ENCODE data around the gene MSI2. TPM values are rescaled to one million over a fixed set of nuclear protein-coding genes. Genes with fewer than 3 reads are reported as not detected.

MSI2 gene
- total RNA-seq, 4 donors from 2014 or later: 15.9 to 22.9 (median 17.0) TPM

DNA sequence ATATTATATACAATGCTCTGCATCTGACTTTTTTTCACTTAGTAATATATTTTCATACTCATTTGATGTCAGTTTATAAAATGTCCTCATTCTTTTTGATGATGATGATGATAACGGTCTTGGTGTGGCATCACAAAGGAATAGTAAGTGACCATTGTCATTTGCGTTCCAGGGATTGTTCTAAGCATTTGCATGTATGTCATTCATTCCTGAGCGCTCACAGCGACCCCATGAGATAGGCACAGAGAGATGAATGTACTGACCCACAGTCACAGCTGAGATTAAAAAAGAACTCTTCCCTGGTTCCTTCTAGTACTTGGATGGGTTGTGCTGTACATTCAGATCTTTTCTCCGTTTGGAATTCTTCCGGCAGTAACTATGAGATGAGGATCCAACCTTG is 21.2 kb upstream of the MSI2 start:
- TF ChIP-seq, protein P1, sequence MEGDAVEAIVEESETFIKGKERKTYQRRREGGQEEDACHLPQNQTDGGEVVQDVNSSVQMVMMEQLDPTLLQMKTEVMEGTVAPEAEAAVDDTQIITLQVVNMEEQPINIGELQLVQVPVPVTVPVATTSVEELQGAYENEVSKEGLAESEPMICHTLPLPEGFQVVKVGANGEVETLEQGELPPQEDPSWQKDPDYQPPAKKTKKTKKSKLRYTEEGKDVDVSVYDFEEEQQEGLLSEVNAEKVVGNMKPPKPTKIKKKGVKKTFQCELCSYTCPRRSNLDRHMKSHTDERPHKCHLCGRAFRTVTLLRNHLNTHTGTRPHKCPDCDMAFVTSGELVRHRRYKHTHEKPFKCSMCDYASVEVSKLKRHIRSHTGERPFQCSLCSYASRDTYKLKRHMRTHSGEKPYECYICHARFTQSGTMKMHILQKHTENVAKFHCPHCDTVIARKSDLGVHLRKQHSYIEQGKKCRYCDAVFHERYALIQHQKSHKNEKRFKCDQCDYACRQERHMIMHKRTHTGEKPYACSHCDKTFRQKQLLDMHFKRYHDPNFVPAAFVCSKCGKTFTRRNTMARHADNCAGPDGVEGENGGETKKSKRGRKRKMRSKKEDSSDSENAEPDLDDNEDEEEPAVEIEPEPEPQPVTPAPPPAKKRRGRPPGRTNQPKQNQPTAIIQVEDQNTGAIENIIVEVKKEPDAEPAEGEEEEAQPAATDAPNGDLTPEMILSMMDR (IDR thresholded peaks at IDR 0.05): no peak
- no peak for TF ChIP-seq POLR2A (IDR thresholded peaks at IDR 0.05)
- Histone ChIP-seq H3K4me3 (no peak overlapping the region), H3K36me3 (no peaks in the 10 kb centered on the region), H3K27me3 (peaks cover 0 to 36% (median 0%) of the 10 kb centered on the region in 4 donors), H3K4me1 (peaks cover 0 to 7% (median 5%) of the 10 kb centered on the region in 3 donors), H3K9me3 (no peaks in the 10 kb centered on the region), H3K27ac (no peak overlapping the region)
- 84 to 91% methylated on average over 6 of the region's 6 CpGs for WGBS, 2 donors
- DNase-seq: no peak
- intact Hi-C loops (cut with DNase I): no loop called here

DNA sequence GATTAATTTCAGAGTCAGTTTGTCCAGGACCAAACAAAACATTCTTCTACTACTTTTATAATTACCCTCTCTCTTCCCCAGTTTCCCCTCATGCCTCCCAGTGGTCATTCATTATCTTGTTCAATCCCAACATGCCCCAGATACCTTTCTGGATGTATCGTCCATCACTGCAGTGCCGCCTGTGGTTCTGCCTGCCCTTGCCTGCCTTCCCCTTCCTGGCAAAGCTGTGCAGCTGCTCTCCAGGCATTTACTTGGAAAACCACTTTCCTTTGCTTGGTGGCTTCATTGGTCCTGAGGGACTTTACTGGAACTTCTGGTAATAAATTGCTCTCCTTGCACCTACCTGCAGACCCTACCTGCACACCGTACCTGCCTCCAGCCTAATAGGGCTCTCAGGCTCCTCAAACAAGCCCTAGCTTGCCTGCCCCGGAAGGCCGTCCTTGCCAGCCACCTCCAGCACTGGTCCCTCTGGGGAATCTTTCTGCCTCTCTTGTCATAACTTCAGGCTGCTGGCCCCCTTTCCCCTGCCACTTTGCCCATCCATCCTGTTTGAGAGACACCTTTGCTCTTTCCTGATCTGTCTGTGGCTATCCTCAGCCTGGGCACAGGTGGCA is 19.5 kb upstream of the MSI2 start:
- Histone ChIP-seq H3K4me3 (no peak overlapping the region), H3K27ac (no peak overlapping the region), H3K4me1 (peaks cover 0 to 7% (median 5%) of the 10 kb centered on the region in 3 donors), H3K36me3 (no peaks in the 10 kb centered on the region), H3K27me3 (peaks cover 0 to 22% (median 0%) of the 10 kb centered on the region in 4 donors), H3K9me3 (no peaks in the 10 kb centered on the region)
- TF ChIP-seq, protein P1 (IDR thresholded peaks at IDR 0.05): no peak
- TF ChIP-seq POLR2A (IDR thresholded peaks at IDR 0.05): no peak
- no peak for DNase-seq
- intact Hi-C loops (cut with DNase I): no loop called here
- 28 to 42% methylated on average over 5 of the region's 5 CpGs for WGBS, 2 donors

DNA sequence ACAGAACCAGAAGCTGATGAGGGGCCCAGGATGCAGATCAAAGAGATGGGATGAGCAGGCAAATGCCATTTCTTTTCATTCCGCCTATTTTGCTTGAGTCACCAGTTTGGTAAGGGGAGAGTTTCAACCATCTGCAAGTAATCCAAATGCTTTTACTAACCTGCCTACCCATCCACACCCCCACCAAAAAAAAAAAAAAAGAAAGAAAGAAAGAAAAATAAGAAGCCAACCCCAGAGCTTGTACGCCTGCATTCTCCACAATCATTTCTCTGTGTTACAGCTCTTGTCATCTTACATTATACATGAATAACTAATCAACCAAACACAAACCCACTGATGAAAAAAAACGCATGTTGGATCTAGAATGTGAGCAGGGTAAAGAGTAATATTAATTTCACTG is 15.7 kb upstream of the MSI2 start:
- Histone ChIP-seq H3K27ac (no peak overlapping the region), H3K36me3 (no peaks in the 10 kb centered on the region), H3K4me1 (peaks cover 0 to 7% (median 5%) of the 10 kb centered on the region in 3 donors), H3K27me3 (peaks cover 0 to 28% (median 0%) of the 10 kb centered on the region in 4 donors), H3K9me3 (no peaks in the 10 kb centered on the region), H3K4me3 (no peak overlapping the region)
- TF ChIP-seq, protein P1 (IDR thresholded peaks at IDR 0.05): no peak
- no peak for TF ChIP-seq POLR2A (IDR thresholded peaks at IDR 0.05)
- intact Hi-C loops (cut with DNase I): loop anchor here (5.0 kb wide), 1 partner anchor 507 kb away; the partner anchor contains the start of gene CCDC182
- 74 to 81% methylated on average over 3 of the region's 3 CpGs for WGBS, 2 donors
- no peak for DNase-seq

DNA sequence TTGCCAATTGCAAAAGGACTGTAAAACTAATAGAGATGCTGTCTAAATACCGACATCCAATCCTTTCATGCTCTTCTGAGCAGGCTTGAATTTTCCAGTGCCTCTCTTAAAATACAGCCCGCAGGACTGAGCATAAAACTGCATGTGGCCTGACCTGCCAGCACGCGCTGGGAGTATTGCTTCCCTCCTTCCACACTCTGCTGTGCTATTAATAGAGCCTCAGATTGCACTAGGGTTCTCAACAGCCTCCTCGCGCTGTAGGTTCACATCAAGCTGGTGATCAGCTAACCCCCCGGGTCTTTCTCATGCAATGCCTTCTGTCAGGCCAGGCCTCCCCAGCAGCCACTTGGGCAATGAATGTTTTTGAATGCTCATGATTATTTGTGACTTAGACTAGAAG is 14.2 kb upstream of the MSI2 start:
- H3K4me3 ChIP-seq: no peak overlapping the region
- intact Hi-C loops (cut with DNase I): loop anchor here (5.0 kb wide), 1 partner anchor 505 kb away; the partner anchor contains the start of gene CCDC182
- no peak for DNase-seq
- H3K4me1 ChIP-seq: peaks cover 0 to under 1% (median 0%) of the 10 kb centered on the region in 3 donors
- no peak overlapping the region for H3K27ac ChIP-seq
- WGBS, 2 donors: 68 to 76% methylated on average over 7 of the region's 7 CpGs
- H3K9me3 ChIP-seq: no peaks in the 10 kb centered on the region
- no peaks in the 10 kb centered on the region for H3K36me3 ChIP-seq
- TF ChIP-seq, protein P1 (IDR thresholded peaks at IDR 0.05): no peak
- TF ChIP-seq POLR2A (IDR thresholded peaks at IDR 0.05): no peak
- H3K27me3 ChIP-seq: peaks cover 0 to 22% (median 0%) of the 10 kb centered on the region in 4 donors

DNA sequence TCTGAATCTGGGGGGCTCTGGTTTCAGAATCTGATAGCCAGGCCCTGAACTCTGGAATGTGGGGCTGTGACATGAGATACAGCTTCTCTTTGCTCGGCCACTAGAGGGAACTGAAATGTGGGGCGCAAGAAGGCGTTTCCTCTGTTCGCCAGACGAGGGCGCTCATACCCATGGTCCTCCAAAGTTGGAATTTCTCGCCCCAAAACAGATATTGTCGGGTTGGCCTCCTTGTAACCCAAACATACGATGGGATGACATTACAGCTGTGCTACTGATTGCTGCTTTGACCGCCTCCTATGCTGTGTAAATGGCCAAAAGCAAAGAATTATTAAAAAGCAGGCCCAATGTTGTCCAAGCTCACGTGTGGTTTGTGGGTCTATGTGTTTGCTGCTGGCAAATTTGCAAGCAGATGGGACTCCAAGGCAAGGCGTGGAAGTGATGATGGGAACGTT is 13.1 kb upstream of the MSI2 start:
- Histone ChIP-seq H3K9me3 (no peaks in the 10 kb centered on the region), H3K4me3 (no peak overlapping the region), H3K27me3 (peaks cover 0 to 15% (median 0%) of the 10 kb centered on the region in 4 donors), H3K27ac (no peak overlapping the region), H3K36me3 (no peaks in the 10 kb centered on the region), H3K4me1 (no peaks in the 10 kb centered on the region)
- intact Hi-C loops (cut with DNase I): loop anchor here (5.0 kb wide), 1 partner anchor 504 kb away; the partner anchor contains the start of gene CCDC182
- DNase-seq: no peak
- 10 to 19% methylated on average over 9 to 13 of the region's 13 CpGs for WGBS, 2 donors
- TF ChIP-seq, protein P1 (IDR thresholded peaks at IDR 0.05): peak; percentile 93 to 99 (median 98)
- TF ChIP-seq POLR2A (IDR thresholded peaks at IDR 0.05): no peak
